Activated naive CD4-positive, alpha-beta T cell treated with anti-CD3 and anti-CD28 coated beads, Interleukin-2, amount 50 U/mL, for 24 hours (primary cell): ENCODE measurements around the gene QRICH1.
"Not testable (repeated sequence)": the region's sequence is repeated elsewhere in the genome, so short reads cannot be mapped to it uniquely, and the experiment has no call there.

Source experiments
- H3K27ac Mint-ChIP-seq: one replicate; pipeline ENCODE4 v1.8.0; 2021; ENCODE audit warnings: mild to moderate bottlenecking, mixed read lengths
- H3K27me3 Mint-ChIP-seq: one replicate; pipeline ENCODE4 v1.8.0; 2021; ENCODE audit warnings: mixed read lengths
- H3K36me3 Mint-ChIP-seq: one replicate; pipeline ENCODE4 v1.8.0; 2021; ENCODE audit warnings: mixed read lengths
- H3K4me1 Mint-ChIP-seq: one replicate; pipeline ENCODE4 v1.8.0; 2021; ENCODE audit warnings: mixed read lengths
- H3K4me3 Mint-ChIP-seq: one replicate; pipeline ENCODE4 v1.8.0; 2021; ENCODE audit warnings: mild to moderate bottlenecking, mixed read lengths
- H3K9me3 Mint-ChIP-seq: one replicate; pipeline ENCODE4 v1.8.0; 2021; ENCODE audit warnings: mixed read lengths

Gene QRICH1

DNA sequence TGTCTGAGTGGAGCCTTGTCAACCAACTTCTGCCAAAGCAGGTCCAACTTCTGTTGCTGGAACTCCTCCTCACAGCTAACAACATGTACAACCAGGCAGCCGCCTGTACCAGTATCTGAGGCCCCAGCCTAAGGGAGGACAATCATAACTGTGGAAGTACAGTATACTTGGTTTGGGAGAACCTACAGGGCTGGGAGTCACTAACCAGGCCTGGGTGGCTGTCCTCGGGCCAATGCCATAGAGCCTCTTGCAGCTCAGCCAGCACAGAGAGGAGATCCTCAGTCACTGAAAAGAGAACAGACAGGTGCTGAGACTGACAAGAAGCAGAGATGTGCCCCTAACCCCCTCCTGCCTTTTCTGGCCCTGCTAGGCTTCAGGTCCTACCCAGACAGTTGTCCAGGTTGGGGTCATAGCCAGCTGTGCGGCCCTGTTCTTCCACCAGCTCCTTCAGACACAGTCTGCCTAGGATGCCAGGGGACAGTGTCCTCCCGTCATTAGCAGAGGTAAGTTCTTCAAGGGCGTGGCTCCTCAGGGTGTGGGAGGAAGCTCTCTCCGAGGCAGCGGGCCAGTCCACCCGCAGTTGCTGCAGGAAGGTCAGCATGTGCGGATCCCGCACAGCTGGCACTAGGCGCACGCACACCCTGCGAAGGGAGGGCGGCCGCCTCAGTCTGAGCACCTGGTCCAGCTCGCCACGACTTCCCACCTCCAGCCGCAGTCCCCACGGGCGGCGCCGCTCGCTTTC is 76.5 kb downstream of the QRICH1 start:
- no peaks in the 10 kb centered on the region for H3K27me3 Mint-ChIP-seq
- peak overlapping the region; percentile 99 for H3K4me3 Mint-ChIP-seq
- H3K9me3 Mint-ChIP-seq = no peaks in the 10 kb centered on the region
- peaks cover 1% of the 10 kb centered on the region for H3K36me3 Mint-ChIP-seq
- peak overlapping the region; percentile 59 for H3K27ac Mint-ChIP-seq
- peaks cover 27% of the 10 kb centered on the region for H3K4me1 Mint-ChIP-seq

DNA sequence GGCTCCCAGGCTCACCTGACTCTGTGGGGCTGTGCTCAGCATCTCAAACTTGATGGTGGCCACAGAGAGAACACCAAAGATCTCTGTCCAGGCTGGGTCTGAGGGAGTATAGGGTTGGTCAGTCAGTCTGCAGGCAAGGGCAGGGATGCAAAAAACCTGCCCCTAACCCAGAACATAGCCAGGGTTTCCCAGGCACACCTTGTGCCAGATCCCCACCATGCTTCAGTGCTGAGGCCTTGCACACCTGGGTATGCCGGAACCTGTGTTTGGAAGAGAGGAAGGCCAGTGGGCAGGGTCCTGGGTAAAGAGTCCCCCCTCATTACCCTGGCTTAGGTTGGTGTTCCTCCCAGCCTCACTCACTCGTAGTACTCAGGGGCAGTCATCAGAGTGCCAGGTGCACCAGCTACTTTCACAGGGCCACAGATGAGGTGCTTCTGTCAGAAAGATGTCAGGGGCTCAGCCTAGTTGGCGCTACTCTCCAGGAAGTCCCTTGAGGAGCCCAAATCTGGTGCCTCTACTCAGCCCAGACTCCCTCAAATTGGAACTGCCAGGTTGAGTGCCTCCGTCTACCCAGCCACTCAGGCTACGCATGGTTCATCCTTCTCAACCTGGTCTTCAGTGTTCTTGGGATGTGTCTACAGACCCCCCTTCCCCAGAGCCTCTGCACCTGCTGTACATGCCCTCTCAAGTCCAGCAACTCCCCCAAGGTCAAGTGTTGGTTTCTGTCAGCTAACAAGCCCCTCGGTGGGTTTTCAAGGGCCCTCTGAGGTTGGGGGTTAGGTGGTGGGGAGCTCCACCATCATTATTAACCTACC is 77.2 kb downstream of the QRICH1 start:
- Mint-ChIP-seq H3K27ac (no peak overlapping the region), H3K4me1 (peaks cover 27% of the 10 kb centered on the region), H3K9me3 (no peaks in the 10 kb centered on the region), H3K27me3 (no peaks in the 10 kb centered on the region), H3K4me3 (peak overlapping the region; percentile 99), H3K36me3 (peaks cover 1% of the 10 kb centered on the region)

DNA sequence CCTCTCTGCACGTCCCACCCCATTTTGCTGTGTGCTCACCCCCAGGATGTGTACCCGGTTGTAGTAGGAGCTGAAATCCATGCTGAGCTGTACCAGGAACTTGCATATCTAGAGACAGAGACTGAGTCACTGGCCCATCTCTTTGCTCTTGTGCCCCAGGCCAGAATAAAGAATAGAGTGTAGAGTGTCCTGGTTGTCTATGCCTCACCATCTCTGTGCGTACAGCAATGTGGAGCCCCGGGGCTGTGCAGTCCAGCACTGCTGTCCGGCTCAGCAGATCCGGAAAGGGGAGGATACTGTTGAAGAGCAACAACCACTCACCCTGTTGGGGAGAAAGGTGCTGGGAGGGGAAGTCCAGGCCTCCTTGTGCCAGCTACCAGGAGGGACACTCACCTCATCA is 78.1 kb downstream of the QRICH1 start:
- Mint-ChIP-seq H3K36me3 (no peaks in the 10 kb centered on the region), H3K27me3 (no peaks in the 10 kb centered on the region), H3K9me3 (no peaks in the 10 kb centered on the region), H3K4me3 (peak overlapping the region; percentile 39), H3K27ac (no peak overlapping the region), H3K4me1 (peaks cover 23% of the 10 kb centered on the region)

GRCh38 chr3:49015072-49015471 is 78.8 kb downstream of the QRICH1 start:
- no peak overlapping the region for H3K27ac Mint-ChIP-seq
- peaks cover 20% of the 10 kb centered on the region for H3K4me1 Mint-ChIP-seq
- H3K9me3 Mint-ChIP-seq = no peaks in the 10 kb centered on the region
- H3K4me3 Mint-ChIP-seq = no peak overlapping the region
- no peaks in the 10 kb centered on the region for H3K27me3 Mint-ChIP-seq
- H3K36me3 Mint-ChIP-seq = no peaks in the 10 kb centered on the region

- Mint-ChIP-seq H3K4me1 (peaks cover 19% of the 10 kb centered on the region), H3K27ac (no peak overlapping the region), H3K9me3 (no peaks in the 10 kb centered on the region), H3K36me3 (peaks cover 4% of the 10 kb centered on the region), H3K4me3 (no peak overlapping the region), H3K27me3 (no peaks in the 10 kb centered on the region)
Measured at GRCh38 chr3:49013738-49014660, 79.9 kb downstream of the QRICH1 start.

GRCh38 chr3:49013113-49013737 is 80.6 kb downstream of the QRICH1 start:
- Mint-ChIP-seq H3K4me1 (peaks cover 21% of the 10 kb centered on the region), H3K36me3 (peaks cover 4% of the 10 kb centered on the region), H3K27ac (no peak overlapping the region), H3K9me3 (no peaks in the 10 kb centered on the region), H3K4me3 (no peak overlapping the region), H3K27me3 (no peaks in the 10 kb centered on the region)

GRCh38 chr3:49012441-49013017 is 81.3 kb downstream of the QRICH1 start:
- Mint-ChIP-seq H3K27ac (no peak overlapping the region), H3K36me3 (peaks cover 4% of the 10 kb centered on the region), H3K4me1 (peaks cover 25% of the 10 kb centered on the region), H3K4me3 (no peak overlapping the region), H3K9me3 (no peaks in the 10 kb centered on the region), H3K27me3 (no peaks in the 10 kb centered on the region)

- Mint-ChIP-seq H3K4me1 (peaks cover 24% of the 10 kb centered on the region), H3K27me3 (no peaks in the 10 kb centered on the region), H3K27ac (peak overlapping the region; percentile 59), H3K4me3 (peak overlapping the region; percentile 44), H3K9me3 (no peaks in the 10 kb centered on the region), H3K36me3 (peaks cover 4% of the 10 kb centered on the region)
Measured at GRCh38 chr3:49009396-49009795, 84.5 kb downstream of the QRICH1 start.

GRCh38 chr3:49008627-49009026 is 85.2 kb downstream of the QRICH1 start:
- not testable (repeated sequence) for H3K36me3 Mint-ChIP-seq

GRCh38 chr3:49007771-49008528 is 85.9 kb downstream of the QRICH1 start:
- H3K4me1 Mint-ChIP-seq = peaks cover 24% of the 10 kb centered on the region
- H3K27ac Mint-ChIP-seq = peak overlapping the region; percentile 99
- peaks cover 4% of the 10 kb centered on the region for H3K36me3 Mint-ChIP-seq
- H3K9me3 Mint-ChIP-seq = no peaks in the 10 kb centered on the region
- no peaks in the 10 kb centered on the region for H3K27me3 Mint-ChIP-seq
- peak overlapping the region; percentile 99 for H3K4me3 Mint-ChIP-seq

More at GRCh38 chr3:49008627-49009026, 85.2 kb downstream of the QRICH1 start:
- peak overlapping the region; percentile 99 for H3K4me3 Mint-ChIP-seq
- not testable (repeated sequence) for H3K9me3 Mint-ChIP-seq, H3K27me3 Mint-ChIP-seq
- peaks cover 24% of the 10 kb centered on the region for H3K4me1 Mint-ChIP-seq
- H3K27ac Mint-ChIP-seq = peak overlapping the region; percentile 71

DNA sequence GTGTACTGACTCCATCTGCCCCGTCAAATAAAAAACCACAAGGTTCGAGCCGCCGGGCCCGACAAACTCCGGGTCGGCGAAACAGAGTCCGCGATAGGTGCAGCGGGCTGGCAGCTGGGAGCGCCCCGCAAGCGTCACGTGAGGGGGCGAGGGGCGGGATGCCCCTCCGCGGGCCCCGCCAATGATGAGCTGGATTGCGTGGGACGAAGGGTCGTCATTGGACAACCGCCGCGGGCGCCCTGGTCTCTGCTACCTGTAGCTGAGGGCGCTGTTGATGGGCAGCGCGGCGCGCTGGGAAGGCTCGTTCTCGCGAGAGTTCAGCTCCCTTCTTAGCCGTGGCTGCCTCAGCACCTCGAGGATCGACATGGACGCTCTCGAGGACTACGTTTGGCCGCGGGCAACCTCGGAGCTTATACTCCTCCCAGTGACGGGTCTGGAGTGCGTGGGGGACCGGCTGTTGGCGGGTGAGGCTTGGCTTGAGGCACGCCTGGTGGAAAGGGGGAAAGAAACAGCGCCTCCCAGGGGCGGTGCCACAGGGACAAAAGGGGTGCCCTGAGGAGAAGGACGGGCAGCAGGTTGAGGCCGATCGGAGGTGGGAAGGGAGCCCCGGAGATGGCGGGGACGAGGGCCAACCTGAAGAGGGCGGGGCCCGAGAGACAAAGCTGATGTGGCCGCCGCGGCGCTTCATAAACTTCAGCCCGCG is 86.7 kb downstream of the QRICH1 start, which contains the start of gene WDR6:
Gene WDR6, plus strand, starts transcription at position 324 of the 703 bp plus-strand sequence. Its CDS starts 41 bp downstream, at position 365.
- Mint-ChIP-seq H3K4me3 (peak within 1 kb of the TSS; percentile 99), H3K27ac (peak within 1 kb of the TSS; percentile 99), H3K4me1 (peaks cover 24% of the 10 kb centered on the region), H3K27me3 (no peaks in the 10 kb centered on the region), H3K36me3 (peaks cover 4% of the 10 kb centered on the region), H3K9me3 (no peaks in the 10 kb centered on the region)

GRCh38 chr3:49006408-49007067 is 87.3 kb downstream of the QRICH1 start:
- no peaks in the 10 kb centered on the region for H3K9me3 Mint-ChIP-seq
- H3K27me3 Mint-ChIP-seq = no peaks in the 10 kb centered on the region
- H3K36me3 Mint-ChIP-seq = peaks cover 4% of the 10 kb centered on the region
- peak overlapping the region; percentile 99 for H3K27ac Mint-ChIP-seq
- peaks cover 24% of the 10 kb centered on the region for H3K4me1 Mint-ChIP-seq
- H3K4me3 Mint-ChIP-seq = peak overlapping the region; percentile 99

DNA sequence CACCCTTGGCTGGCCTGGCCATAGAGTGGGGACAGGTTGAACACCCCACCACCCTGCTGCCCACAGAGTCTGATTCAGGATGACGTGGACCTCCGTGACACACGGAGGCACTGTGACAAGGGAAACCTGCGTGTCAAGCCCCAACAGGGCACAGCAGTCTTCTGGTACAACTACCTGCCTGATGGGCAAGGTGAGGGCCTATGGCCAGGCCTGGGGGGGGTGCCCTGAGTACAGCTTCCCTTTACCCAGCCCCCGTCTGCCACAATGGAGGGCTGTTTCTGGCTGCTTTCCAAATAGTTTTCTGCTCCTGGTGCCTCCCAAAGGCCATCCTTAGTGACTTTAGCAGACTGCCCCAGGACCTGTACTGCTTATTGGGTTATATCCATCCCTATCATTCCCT is 87.9 kb downstream of the QRICH1 start:
- Mint-ChIP-seq H3K4me1 (peaks cover 24% of the 10 kb centered on the region), H3K36me3 (peaks cover 4% of the 10 kb centered on the region), H3K9me3 (no peaks in the 10 kb centered on the region), H3K27me3 (no peaks in the 10 kb centered on the region), H3K27ac (no peak overlapping the region), H3K4me3 (peak overlapping the region; percentile 99)
